HG03354 (cell line): Measurements from ENCODE around the gene YJEFN3.

Experiments used
- ATAC-seq: cut with Tn5 transposase; IDR thresholded peaks from one replicate; pipeline ENCODE4 v1.9.1; 2021; ENCODE audit warnings: mild to moderate bottlenecking; ENCODE audit not compliant: unreplicated experiment, poor library complexity, severe bottlenecking

YJEFN3 gene

GRCh38 chr19:19515642-19516519, 12.8 kb upstream of the YJEFN3 start, which contains the start of gene NDUFA13:
Gene NDUFA13 (plus strand): TSS chr19:19516225. CDS start chr19:19516239, 14 bp downstream.
- peak; percentile 90 for ATAC-seq

GRCh38 chr19:19517235-19517619, 11.5 kb upstream of the YJEFN3 start:
- ATAC-seq = no peak

- no peak for ATAC-seq
Measured at GRCh38 chr19:19520989-19521388, 7.7 kb upstream of the YJEFN3 start.

- no peak for ATAC-seq
Measured at GRCh38 chr19:19523177-19523576, 5.5 kb upstream of the YJEFN3 start.

- no peak for ATAC-seq
Measured at GRCh38 chr19:19524053-19524452, 4.7 kb upstream of the YJEFN3 start.

- no peak for ATAC-seq
Measured at GRCh38 chr19:19525611-19526380, 2.9 kb upstream of the YJEFN3 start.

GRCh38 chr19:19526581-19527370, 1.9 kb upstream of the YJEFN3 start:
- ATAC-seq = no peak

GRCh38 chr19:19527371-19527656, 1.4 kb upstream of the YJEFN3 start:
- no peak for ATAC-seq

- no peak for ATAC-seq
Measured at GRCh38 chr19:19527674-19528625, 761 bp upstream of the YJEFN3 start.

GRCh38 chr19:19529783-19530422, 1.2 kb downstream of the YJEFN3 start:
- ATAC-seq = no peak

- no peak for ATAC-seq
Measured at GRCh38 chr19:19530423-19530804, 1.7 kb downstream of the YJEFN3 start.

GRCh38 chr19:19530889-19531288, 2.2 kb downstream of the YJEFN3 start:
- ATAC-seq = no peak

- peak; percentile 59 for ATAC-seq
Measured at GRCh38 chr19:19531951-19532805, 3.5 kb downstream of the YJEFN3 start.

- no peak for ATAC-seq
Measured at GRCh38 chr19:19532806-19533701, 4.3 kb downstream of the YJEFN3 start.

- no peak for ATAC-seq
Measured at GRCh38 chr19:19533841-19534240, 5.1 kb downstream of the YJEFN3 start.

- no peak for ATAC-seq
Measured at GRCh38 chr19:19534556-19535265, 6.0 kb downstream of the YJEFN3 start.
